ENCODE data around the gene SLC9A9. TPM values are rescaled to one million over a fixed set of nuclear protein-coding genes. Genes with fewer than 3 reads are reported as not detected.

The SLC9A9 gene
- total RNA-seq (20.5 TPM), polyA plus RNA-seq (21.2 TPM)
- long read RNA-seq, donor 1, partial matches to known transcripts, result 0 of 1 reads
- long read RNA-seq, donor 1, other reads (novel, unspliced or antisense), result 0 of 1 reads
- long read RNA-seq, donor 2, partial matches to known transcripts, result 6 of 9 reads
- long read RNA-seq, donor 2, other reads (novel, unspliced or antisense), result 0 of 9 reads
- long read RNA-seq, donor 3, transcript SLC9A9-205 (2 exons, 712 nt), result major isoform, 6 of 7 reads
- long read RNA-seq, donor 3, partial matches to known transcripts, result 0 of 7 reads
- long read RNA-seq, donor 3, other reads (novel, unspliced or antisense), result 0 of 7 reads
- long read RNA-seq, donor 4, partial matches to known transcripts, result 0 of 1 reads
- long read RNA-seq, donor 4, other reads (novel, unspliced or antisense), result 0 of 1 reads
- long read RNA-seq, donor 5, partial matches to known transcripts, result 0 of 7 reads
- long read RNA-seq, donor 5, other reads (novel, unspliced or antisense), result 0 of 7 reads
- long read RNA-seq, donor 6, partial matches to known transcripts, result 0 of 3 reads
- long read RNA-seq, donor 6, other reads (novel, unspliced or antisense), result 0 of 3 reads
- long read RNA-seq, donor 7, transcript SLC9A9-205 (2 exons, 712 nt), result major isoform, 8 of 11 reads
- long read RNA-seq, donor 7, partial matches to known transcripts, result 0 of 11 reads
- long read RNA-seq, donor 7, other reads (novel, unspliced or antisense), result 0 of 11 reads
- long read RNA-seq, donor 8, partial matches to known transcripts, result 0 of 2 reads
- long read RNA-seq, donor 8, other reads (novel, unspliced or antisense), result 0 of 2 reads
- long read RNA-seq, donor 9, result 0 reads
- long read RNA-seq, donor 10, partial matches to known transcripts, result 0 of 4 reads
- long read RNA-seq, donor 10, other reads (novel, unspliced or antisense), result 0 of 4 reads

GRCh38 chr3:143847787-143848631 lies at the start of gene SLC9A9:
Gene SLC9A9 (minus strand): TSS chr3:143848468. CDS start chr3:143848322, 146 bp downstream.
- peak within 1 kb of the TSS; percentile 58 to 66 for H3K4me3 ChIP-seq (ENCODE audit: low read length in 2 of 2)
- DNase-seq (ENCODE audit: low read depth in 6 of 9, low spot score in 9 of 9), result peak in 8 of 9 donors; percentile 47 to 80 (median 61)
- WGBS, result under 1% methylated on average over 15 of the region's 15 CpGs
- H3K27ac ChIP-seq (ENCODE audit: low read depth in 1 of 2, low read length in 1 of 2), result peak within 1 kb of the TSS; percentile 44 to 88
- no peaks in the 10 kb centered on the region for H3K27me3 ChIP-seq (ENCODE audit: control insufficient read depth in 2 of 2, insufficient read depth in 1 of 2, low read length in 1 of 2)
- no peaks in the 10 kb centered on the region for H3K36me3 ChIP-seq (ENCODE audit: control insufficient read depth in 2 of 2, insufficient read depth in 2 of 2, low read length in 1 of 2)
- peaks cover 0 to 16% of the 10 kb centered on the region in 2 donors for H3K4me1 ChIP-seq (ENCODE audit: control insufficient read depth in 2 of 2, insufficient read depth in 2 of 2, low read length in 2 of 2)
- H3K9me3 ChIP-seq (ENCODE audit: control insufficient read depth in 2 of 2, insufficient read depth in 1 of 2, low read length in 1 of 2), result no peaks in the 10 kb centered on the region

- H3K27me3 ChIP-seq (ENCODE audit: control insufficient read depth in 2 of 2, insufficient read depth in 1 of 2, low read length in 1 of 2), result no peaks in the 10 kb centered on the region
- no peak overlapping the region for H3K27ac ChIP-seq (ENCODE audit: low read depth in 1 of 2, low read length in 1 of 2)
- no peak for DNase-seq (ENCODE audit: low read depth in 6 of 9, low spot score in 9 of 9)
- H3K4me3 ChIP-seq (ENCODE audit: low read length in 2 of 2), result no peak overlapping the region
- no peaks in the 10 kb centered on the region for H3K36me3 ChIP-seq (ENCODE audit: control insufficient read depth in 2 of 2, insufficient read depth in 2 of 2, low read length in 1 of 2)
- H3K9me3 ChIP-seq (ENCODE audit: control insufficient read depth in 2 of 2, insufficient read depth in 1 of 2, low read length in 1 of 2), result no peaks in the 10 kb centered on the region
- WGBS, result 88% methylated on average over 7 of the region's 7 CpGs
- no peaks in the 10 kb centered on the region for H3K4me1 ChIP-seq (ENCODE audit: control insufficient read depth in 2 of 2, insufficient read depth in 2 of 2, low read length in 2 of 2)
Measured at GRCh38 chr3:143897576-143898295, 49.5 kb upstream of the SLC9A9 start.

- no peak overlapping the region for H3K27ac ChIP-seq (ENCODE audit: low read depth in 1 of 2, low read length in 1 of 2)
- no peaks in the 10 kb centered on the region for H3K9me3 ChIP-seq (ENCODE audit: control insufficient read depth in 2 of 2, insufficient read depth in 1 of 2, low read length in 1 of 2)
- DNase-seq (ENCODE audit: low read depth in 6 of 9, low spot score in 9 of 9), result no peak
- no peak overlapping the region for H3K4me3 ChIP-seq (ENCODE audit: low read length in 2 of 2)
- H3K36me3 ChIP-seq (ENCODE audit: control insufficient read depth in 2 of 2, insufficient read depth in 2 of 2, low read length in 1 of 2), result no peaks in the 10 kb centered on the region
- H3K27me3 ChIP-seq (ENCODE audit: control insufficient read depth in 2 of 2, insufficient read depth in 1 of 2, low read length in 1 of 2), result no peaks in the 10 kb centered on the region
- peaks cover 0 to 3% of the 10 kb centered on the region in 2 donors for H3K4me1 ChIP-seq (ENCODE audit: control insufficient read depth in 2 of 2, insufficient read depth in 2 of 2, low read length in 2 of 2)
- WGBS, result 94% methylated on average over 4 of the region's 4 CpGs
Measured at GRCh38 chr3:143896486-143896885, 48.2 kb upstream of the SLC9A9 start.

- no peaks in the 10 kb centered on the region for H3K27me3 ChIP-seq (ENCODE audit: control insufficient read depth in 2 of 2, insufficient read depth in 1 of 2, low read length in 1 of 2)
- peaks cover 0 to 3% of the 10 kb centered on the region in 2 donors for H3K4me1 ChIP-seq (ENCODE audit: control insufficient read depth in 2 of 2, insufficient read depth in 2 of 2, low read length in 2 of 2)
- H3K36me3 ChIP-seq (ENCODE audit: control insufficient read depth in 2 of 2, insufficient read depth in 2 of 2, low read length in 1 of 2), result no peaks in the 10 kb centered on the region
- peak in 1 of 9 donors; percentile 20 for DNase-seq (ENCODE audit: low read depth in 6 of 9, low spot score in 9 of 9)
- H3K9me3 ChIP-seq (ENCODE audit: control insufficient read depth in 2 of 2, insufficient read depth in 1 of 2, low read length in 1 of 2), result no peaks in the 10 kb centered on the region
- H3K27ac ChIP-seq (ENCODE audit: low read depth in 1 of 2, low read length in 1 of 2), result no peak overlapping the region
- WGBS, result 90% methylated on average over 1 of the region's 1 CpG
- H3K4me3 ChIP-seq (ENCODE audit: low read length in 2 of 2), result no peak overlapping the region
Measured at GRCh38 chr3:143895805-143896204, 47.5 kb upstream of the SLC9A9 start.

- Histone ChIP-seq H3K9me3 (ENCODE audit: control insufficient read depth in 2 of 2, insufficient read depth in 1 of 2, low read length in 1 of 2) (no peaks in the 10 kb centered on the region), H3K27ac (ENCODE audit: low read depth in 1 of 2, low read length in 1 of 2) (no peak overlapping the region), H3K36me3 (ENCODE audit: control insufficient read depth in 2 of 2, insufficient read depth in 2 of 2, low read length in 1 of 2) (no peaks in the 10 kb centered on the region), H3K4me1 (ENCODE audit: control insufficient read depth in 2 of 2, insufficient read depth in 2 of 2, low read length in 2 of 2) (peaks cover 0 to 3% of the 10 kb centered on the region in 2 donors), H3K27me3 (ENCODE audit: control insufficient read depth in 2 of 2, insufficient read depth in 1 of 2, low read length in 1 of 2) (no peaks in the 10 kb centered on the region), H3K4me3 (ENCODE audit: low read length in 2 of 2) (no peak overlapping the region)
- no peak for DNase-seq (ENCODE audit: low read depth in 6 of 9, low spot score in 9 of 9)
- WGBS, result 96% methylated on average over 2 of the region's 2 CpGs
Measured at GRCh38 chr3:143888846-143889245, 40.6 kb upstream of the SLC9A9 start.

GRCh38 chr3:143888166-143888565 lies 39.9 kb upstream of the SLC9A9 start:
- 96% methylated on average over 2 of the region's 2 CpGs for WGBS
- Histone ChIP-seq H3K27me3 (ENCODE audit: control insufficient read depth in 2 of 2, insufficient read depth in 1 of 2, low read length in 1 of 2) (no peaks in the 10 kb centered on the region), H3K27ac (ENCODE audit: low read depth in 1 of 2, low read length in 1 of 2) (no peak overlapping the region), H3K36me3 (ENCODE audit: control insufficient read depth in 2 of 2, insufficient read depth in 2 of 2, low read length in 1 of 2) (no peaks in the 10 kb centered on the region), H3K9me3 (ENCODE audit: control insufficient read depth in 2 of 2, insufficient read depth in 1 of 2, low read length in 1 of 2) (no peaks in the 10 kb centered on the region), H3K4me1 (ENCODE audit: control insufficient read depth in 2 of 2, insufficient read depth in 2 of 2, low read length in 2 of 2) (peaks cover 0 to 3% of the 10 kb centered on the region in 2 donors), H3K4me3 (ENCODE audit: low read length in 2 of 2) (no peak overlapping the region)
- DNase-seq (ENCODE audit: low read depth in 6 of 9, low spot score in 9 of 9), result no peak

- DNase-seq (ENCODE audit: low read depth in 6 of 9, low spot score in 9 of 9), result peak in 8 of 9 donors; percentile 12 to 55 (median 16)
- Histone ChIP-seq H3K27me3 (ENCODE audit: control insufficient read depth in 2 of 2, insufficient read depth in 1 of 2, low read length in 1 of 2) (no peaks in the 10 kb centered on the region), H3K9me3 (ENCODE audit: control insufficient read depth in 2 of 2, insufficient read depth in 1 of 2, low read length in 1 of 2) (no peaks in the 10 kb centered on the region), H3K4me3 (ENCODE audit: low read length in 2 of 2) (no peak overlapping the region), H3K36me3 (ENCODE audit: control insufficient read depth in 2 of 2, insufficient read depth in 2 of 2, low read length in 1 of 2) (no peaks in the 10 kb centered on the region), H3K27ac (ENCODE audit: low read depth in 1 of 2, low read length in 1 of 2) (no peak overlapping the region), H3K4me1 (ENCODE audit: control insufficient read depth in 2 of 2, insufficient read depth in 2 of 2, low read length in 2 of 2) (no peaks in the 10 kb centered on the region)
- 99% methylated on average over 1 of the region's 1 CpG for WGBS
Measured at GRCh38 chr3:143885780-143886427, 37.6 kb upstream of the SLC9A9 start.

- no peak for DNase-seq (ENCODE audit: low read depth in 6 of 9, low spot score in 9 of 9)
- 70% methylated on average over 3 of the region's 3 CpGs for WGBS
- no peak overlapping the region for H3K4me3 ChIP-seq (ENCODE audit: low read length in 2 of 2)
- H3K27me3 ChIP-seq (ENCODE audit: control insufficient read depth in 2 of 2, insufficient read depth in 1 of 2, low read length in 1 of 2), result no peaks in the 10 kb centered on the region
- no peaks in the 10 kb centered on the region for H3K36me3 ChIP-seq (ENCODE audit: control insufficient read depth in 2 of 2, insufficient read depth in 2 of 2, low read length in 1 of 2)
- H3K27ac ChIP-seq (ENCODE audit: low read depth in 1 of 2, low read length in 1 of 2), result no peak overlapping the region
- no peaks in the 10 kb centered on the region for H3K4me1 ChIP-seq (ENCODE audit: control insufficient read depth in 2 of 2, insufficient read depth in 2 of 2, low read length in 2 of 2)
- H3K9me3 ChIP-seq (ENCODE audit: control insufficient read depth in 2 of 2, insufficient read depth in 1 of 2, low read length in 1 of 2), result no peaks in the 10 kb centered on the region
Measured at GRCh38 chr3:143884861-143885260, 36.6 kb upstream of the SLC9A9 start.
